ENCODE measurements around the gene NR0B2. TPM values are rescaled to one million over a fixed set of nuclear protein-coding genes. Genes with fewer than 3 reads are reported as not detected.

NR0B2 gene
- total and polyA plus RNA-seq, 2 of the 13 experiments (the other 11 are each of a cell fraction or from before 2014, with no cell fraction given): 72.5 to 133 TPM

- peak; percentile 76 for TF ChIP-seq ZNF605 (CRISPR knock-in tag; IDR thresholded peaks at IDR 0.05)
- no peak for TF ChIP-seq ZNF530 (CRISPR knock-in tag; IDR thresholded peaks at IDR 0.05; ENCODE audit: low read depth)
- no peak for TF ChIP-seq FIP1L1 (IDR thresholded peaks at IDR 0.05; ENCODE audit: borderline replicate concordance, insufficient read depth, low read depth, low read length)
- no peak for TF ChIP-seq ZNF17 (CRISPR knock-in tag; IDR thresholded peaks at IDR 0.05)
- 0 out of 2 replicates have a peak, but pooled peaks have one; percentile 59 for TF ChIP-seq ZFP90 (CRISPR knock-in tag; IDR thresholded peaks at IDR 0.05; ENCODE audit: borderline replicate concordance)
- TF ChIP-seq ZNF143 (CRISPR knock-in tag; IDR thresholded peaks at IDR 0.05): no peak; the same call in 1 of the 2 replicates
- TF ChIP-seq ZNF709 (CRISPR knock-in tag; IDR thresholded peaks at IDR 0.05): 0 out of 2 replicates have a peak, but pooled peaks have one; percentile 65
- no peak for TF ChIP-seq ZSCAN22 (CRISPR knock-in tag; IDR thresholded peaks at IDR 0.05)
- TF ChIP-seq LCORL (IDR thresholded peaks at IDR 0.05): no peak
- TF ChIP-seq LCORL (CRISPR knock-in tag; IDR thresholded peaks at IDR 0.05): no peak
- TF ChIP-seq ZNF10 (CRISPR knock-in tag; IDR thresholded peaks at IDR 0.05; ENCODE audit: borderline replicate concordance, low read depth): no peak
- no peak for TF ChIP-seq SAFB2 (CRISPR knock-in tag; IDR thresholded peaks at IDR 0.05; ENCODE audit: borderline replicate concordance, low read depth)
- TF ChIP-seq, protein P1, sequence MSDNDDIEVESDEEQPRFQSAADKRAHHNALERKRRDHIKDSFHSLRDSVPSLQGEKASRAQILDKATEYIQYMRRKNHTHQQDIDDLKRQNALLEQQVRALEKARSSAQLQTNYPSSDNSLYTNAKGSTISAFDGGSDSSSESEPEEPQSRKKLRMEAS (IDR thresholded peaks at IDR 0.05): peak; percentile 71
- TF ChIP-seq ZNF572 (CRISPR knock-in tag; IDR thresholded peaks at IDR 0.05): no peak
- peak; percentile 65 for TF ChIP-seq PHF21A (CRISPR knock-in tag; IDR thresholded peaks at IDR 0.05)
- no peak for TF ChIP-seq NR2F6 (IDR thresholded peaks at IDR 0.05)
- TF ChIP-seq NR2F6 (CRISPR knock-in tag; IDR thresholded peaks at IDR 0.05): peak; percentile 39; the same call in 1 of the 2 replicates
- no peak for TF ChIP-seq ADNP (CRISPR knock-in tag; IDR thresholded peaks at IDR 0.05)
- peak; percentile 79 to 98 for TF ChIP-seq POLR2A (IDR thresholded peaks at IDR 0.05; ENCODE audit: insufficient read depth in 1 of 2, low read depth in 2 of 2, low read length in 2 of 2)
- TF ChIP-seq ZBTB10 (CRISPR knock-in tag; IDR thresholded peaks at IDR 0.05; ENCODE audit: borderline replicate concordance): no peak
- TF ChIP-seq, protein P2, sequence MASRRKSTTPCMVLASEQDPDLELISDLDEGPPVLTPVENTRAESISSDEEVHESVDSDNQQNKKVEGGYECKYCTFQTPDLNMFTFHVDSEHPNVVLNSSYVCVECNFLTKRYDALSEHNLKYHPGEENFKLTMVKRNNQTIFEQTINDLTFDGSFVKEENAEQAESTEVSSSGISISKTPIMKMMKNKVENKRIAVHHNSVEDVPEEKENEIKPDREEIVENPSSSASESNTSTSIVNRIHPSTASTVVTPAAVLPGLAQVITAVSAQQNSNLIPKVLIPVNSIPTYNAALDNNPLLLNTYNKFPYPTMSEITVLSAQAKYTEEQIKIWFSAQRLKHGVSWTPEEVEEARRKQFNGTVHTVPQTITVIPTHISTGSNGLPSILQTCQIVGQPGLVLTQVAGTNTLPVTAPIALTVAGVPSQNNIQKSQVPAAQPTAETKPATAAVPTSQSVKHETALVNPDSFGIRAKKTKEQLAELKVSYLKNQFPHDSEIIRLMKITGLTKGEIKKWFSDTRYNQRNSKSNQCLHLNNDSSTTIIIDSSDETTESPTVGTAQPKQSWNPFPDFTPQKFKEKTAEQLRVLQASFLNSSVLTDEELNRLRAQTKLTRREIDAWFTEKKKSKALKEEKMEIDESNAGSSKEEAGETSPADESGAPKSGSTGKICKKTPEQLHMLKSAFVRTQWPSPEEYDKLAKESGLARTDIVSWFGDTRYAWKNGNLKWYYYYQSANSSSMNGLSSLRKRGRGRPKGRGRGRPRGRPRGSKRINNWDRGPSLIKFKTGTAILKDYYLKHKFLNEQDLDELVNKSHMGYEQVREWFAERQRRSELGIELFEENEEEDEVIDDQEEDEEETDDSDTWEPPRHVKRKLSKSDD (CRISPR knock-in tag; IDR thresholded peaks at IDR 0.05; ENCODE audit: low read depth): 0 out of 2 replicates have a peak, but pooled peaks have one; percentile 54
- no peak for TF ChIP-seq ZNF780A (CRISPR knock-in tag; IDR thresholded peaks at IDR 0.05)
- no peak for TF ChIP-seq NFYC (CRISPR knock-in tag; IDR thresholded peaks at IDR 0.05)
- no peak for TF ChIP-seq ZNF678 (CRISPR knock-in tag; IDR thresholded peaks at IDR 0.05)
- TF ChIP-seq, protein P3, sequence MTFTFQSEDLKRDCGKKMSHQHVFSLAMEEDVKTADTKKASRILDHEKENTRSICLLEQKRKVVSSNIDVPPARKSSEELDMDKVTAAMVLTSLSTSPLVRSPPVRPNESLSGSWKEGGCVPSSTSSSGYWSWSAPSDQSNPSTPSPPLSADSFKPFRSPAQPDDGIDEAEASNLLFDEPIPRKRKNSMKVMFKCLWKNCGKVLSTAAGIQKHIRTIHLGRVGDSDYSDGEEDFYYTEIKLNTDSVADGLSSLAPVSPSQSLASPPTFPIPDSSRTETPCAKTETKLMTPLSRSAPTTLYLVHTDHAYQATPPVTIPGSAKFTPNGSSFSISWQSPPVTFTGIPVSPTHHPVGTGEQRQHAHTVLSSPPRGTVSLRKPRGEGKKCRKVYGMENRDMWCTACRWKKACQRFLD (CRISPR knock-in tag; IDR thresholded peaks at IDR 0.05; ENCODE audit: borderline replicate concordance): peak; percentile 86; the same call in 1 of the 2 replicates
These were observed 13.6 kb downstream of the NR0B2 start, which contains the start of gene GPATCH3 (continued) for GRCh38 chr1:26900001-26900814.

Data from HepG2 (cell line).